Hepatocyte (in vitro differentiated cells): Measurements from ENCODE around the gene RAB33B.

Source experiments
- EZH2phosphoT487 ChIP-seq: fragments of 200-600 bp; sonication (generic); IDR thresholded peaks from one replicate; pipeline ENCODE4 v1.6.1; 2018; ENCODE audit warnings: antibody characterized with exemption, mild to moderate bottlenecking, low read depth, moderate library complexity; ENCODE audit not compliant: unreplicated experiment, severe bottlenecking
- TF ChIP-seq, protein P1 (sequence below): fragments of 200-600 bp; sonication (generic); IDR thresholded peaks from 2 replicates; pipeline ENCODE4 v1.5.1; 2016; ENCODE audit warnings: antibody characterized with exemption, mild to moderate bottlenecking; ENCODE audit not compliant: poor library complexity

GRCh38 chr4:139501527-139501926 lies 47.6 kb downstream of the RAB33B start:
- TF ChIP-seq, protein P1, sequence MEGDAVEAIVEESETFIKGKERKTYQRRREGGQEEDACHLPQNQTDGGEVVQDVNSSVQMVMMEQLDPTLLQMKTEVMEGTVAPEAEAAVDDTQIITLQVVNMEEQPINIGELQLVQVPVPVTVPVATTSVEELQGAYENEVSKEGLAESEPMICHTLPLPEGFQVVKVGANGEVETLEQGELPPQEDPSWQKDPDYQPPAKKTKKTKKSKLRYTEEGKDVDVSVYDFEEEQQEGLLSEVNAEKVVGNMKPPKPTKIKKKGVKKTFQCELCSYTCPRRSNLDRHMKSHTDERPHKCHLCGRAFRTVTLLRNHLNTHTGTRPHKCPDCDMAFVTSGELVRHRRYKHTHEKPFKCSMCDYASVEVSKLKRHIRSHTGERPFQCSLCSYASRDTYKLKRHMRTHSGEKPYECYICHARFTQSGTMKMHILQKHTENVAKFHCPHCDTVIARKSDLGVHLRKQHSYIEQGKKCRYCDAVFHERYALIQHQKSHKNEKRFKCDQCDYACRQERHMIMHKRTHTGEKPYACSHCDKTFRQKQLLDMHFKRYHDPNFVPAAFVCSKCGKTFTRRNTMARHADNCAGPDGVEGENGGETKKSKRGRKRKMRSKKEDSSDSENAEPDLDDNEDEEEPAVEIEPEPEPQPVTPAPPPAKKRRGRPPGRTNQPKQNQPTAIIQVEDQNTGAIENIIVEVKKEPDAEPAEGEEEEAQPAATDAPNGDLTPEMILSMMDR = no peak
- no peak for TF ChIP-seq EZH2phosphoT487
